Gastroesophageal sphincter (tissue), 4 donors: Measurements from ENCODE around the gene PDE1C. TPM values are rescaled to one million over a fixed set of nuclear protein-coding genes. Genes with fewer than 3 reads are reported as not detected.

Source experiments
- ATAC-seq: fragments of 150-250 bp; one replicate; pipeline ENCODE4 v1.9.1; 2016; ENCODE audit warnings: mild to moderate bottlenecking, moderate library complexity
- H3K27ac ChIP-seq, 4 donors: fragments of 200-600 bp; sonication (generic) in 3 of 4; 1 replicate in 3 of 4; 2 replicates in 1 of 4; pipeline ENCODE4 v1.5.1; 2016 to 2019
- H3K27me3 ChIP-seq: fragments of 200-600 bp; sonication (generic); one replicate; pipeline ENCODE4 v1.5.1; 2019
- H3K36me3 ChIP-seq, 2 donors: fragments of 200-600 bp; sonication (generic); one replicate each; pipeline ENCODE4 v1.5.1; 2019; ENCODE audit warnings: control low read depth in 1 of 2
- H3K4me1 ChIP-seq, 3 donors: fragments of 200-600 bp; sonication (generic); 1 replicate in 2 of 3; 2 replicates in 1 of 3; pipeline ENCODE4 v1.5.1; 2016 to 2019; ENCODE audit warnings: control low read depth in 2 of 3
- H3K4me3 ChIP-seq, 2 donors: fragments of 200-600 bp; sonication (generic); one replicate each; pipeline ENCODE4 v1.5.1; 2019; ENCODE audit warnings: mild to moderate bottlenecking in 1 of 2, moderate library complexity in 1 of 2
- H3K9me3 ChIP-seq, 3 donors: fragments of 200-600 bp; sonication (generic); one replicate each; pipeline ENCODE4 v1.5.1; 2017 to 2019; ENCODE audit warnings: control low read depth in 2 of 3
- EP300 ChIP-seq: sonication (generic); formaldehyde crosslinking; IDR thresholded peaks from one replicate; pipeline ENCODE4 v1.6.1; 2017; ENCODE audit warnings: antibody characterized with exemption, mild to moderate bottlenecking
- POLR2A ChIP-seq, 2 donors: fragments of 450-650 bp; IDR thresholded peaks; one replicate each; pipeline ENCODE4 v1.6.1; 2017; ENCODE audit warnings: antibody characterized with exemption in 2 of 2, mild to moderate bottlenecking in 2 of 2, moderate library complexity in 1 of 2
- POLR2AphosphoS5 ChIP-seq: sonication (generic); formaldehyde crosslinking; IDR thresholded peaks from one replicate; pipeline ENCODE4 v1.6.1; 2017; ENCODE audit warnings: antibody characterized with exemption
- WGBS, 2 donors: methylation state at CpG; one replicate each; pipeline ENCODE4 v1.1.5; 2018; ENCODE audit warnings: low coverage in 1 of 2; 5-methylcytosine and 5-hydroxymethylcytosine counted together
- total RNA-seq, 4 donors: library from RNA; depleted of rRNA; stranded (reverse); fragments of >200 nt; gene quantifications; one replicate each; pipeline ENCODE4 v1.1.0, GENCODE V29; 2016
- TF ChIP-seq, protein P1 (sequence below), 4 experiments: fragments of 200-600 bp in 2 of 4; fragments of 450-650 bp in 2 of 4; sonication (generic) in 1 of 4; IDR thresholded peaks; one replicate each; pipeline ENCODE4 v1.5.1; 2017 to 2019; ENCODE audit warnings: antibody characterized with exemption in 4 of 4, mild to moderate bottlenecking in 2 of 4, moderate library complexity in 2 of 4

The PDE1C gene
- total RNA-seq, 4 donors from 2014 or later: 17.2 to 28.8 (median 21.7) TPM

DNA sequence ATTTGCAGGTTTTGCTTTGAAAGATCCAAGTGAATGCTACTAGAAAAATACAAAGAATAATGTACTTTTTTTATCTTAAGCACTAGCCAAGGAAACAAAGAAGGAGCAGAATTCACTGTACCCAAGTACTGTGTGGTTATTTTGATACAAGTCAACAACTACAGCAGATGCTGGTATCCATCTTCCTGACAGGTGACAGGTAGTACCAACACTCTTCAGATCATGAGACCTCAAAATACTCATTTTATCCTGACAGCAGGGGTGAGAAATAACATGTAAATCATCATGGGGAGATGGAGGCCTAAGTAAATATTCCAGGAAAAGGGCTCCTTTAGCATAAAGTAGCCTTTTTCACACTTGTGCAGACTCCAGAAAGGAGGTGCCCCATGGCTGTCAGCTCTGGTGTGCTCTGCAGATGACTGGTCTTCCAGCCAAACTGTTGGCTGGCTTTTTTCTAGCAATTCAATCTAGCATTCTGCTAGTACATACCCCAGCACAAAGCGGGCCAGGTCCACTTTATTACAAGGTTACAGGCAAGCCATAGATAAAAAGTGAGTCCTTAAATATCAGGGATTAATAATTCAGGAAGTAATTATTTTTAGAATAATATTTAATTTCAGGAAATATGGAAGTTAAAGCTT lies 90.4 kb downstream of the PDE1C start:
- 53% methylated on average over 1 of the region's 1 CpG; no CpG with 5 or more reads in 1 of the 2 donors for WGBS, 2 donors
- H3K27me3 ChIP-seq: no peaks in the 10 kb centered on the region
- H3K9me3 ChIP-seq: no peaks in the 10 kb centered on the region
- no peak for ATAC-seq
- H3K27ac ChIP-seq: no peak overlapping the region
- H3K4me1 ChIP-seq: no peaks in the 10 kb centered on the region
- no peaks in the 10 kb centered on the region for H3K36me3 ChIP-seq
- TF ChIP-seq POLR2A (IDR thresholded peaks at IDR 0.05) (no peak), EP300 (no peak), POLR2AphosphoS5 (no peak)
- TF ChIP-seq, protein P1, sequence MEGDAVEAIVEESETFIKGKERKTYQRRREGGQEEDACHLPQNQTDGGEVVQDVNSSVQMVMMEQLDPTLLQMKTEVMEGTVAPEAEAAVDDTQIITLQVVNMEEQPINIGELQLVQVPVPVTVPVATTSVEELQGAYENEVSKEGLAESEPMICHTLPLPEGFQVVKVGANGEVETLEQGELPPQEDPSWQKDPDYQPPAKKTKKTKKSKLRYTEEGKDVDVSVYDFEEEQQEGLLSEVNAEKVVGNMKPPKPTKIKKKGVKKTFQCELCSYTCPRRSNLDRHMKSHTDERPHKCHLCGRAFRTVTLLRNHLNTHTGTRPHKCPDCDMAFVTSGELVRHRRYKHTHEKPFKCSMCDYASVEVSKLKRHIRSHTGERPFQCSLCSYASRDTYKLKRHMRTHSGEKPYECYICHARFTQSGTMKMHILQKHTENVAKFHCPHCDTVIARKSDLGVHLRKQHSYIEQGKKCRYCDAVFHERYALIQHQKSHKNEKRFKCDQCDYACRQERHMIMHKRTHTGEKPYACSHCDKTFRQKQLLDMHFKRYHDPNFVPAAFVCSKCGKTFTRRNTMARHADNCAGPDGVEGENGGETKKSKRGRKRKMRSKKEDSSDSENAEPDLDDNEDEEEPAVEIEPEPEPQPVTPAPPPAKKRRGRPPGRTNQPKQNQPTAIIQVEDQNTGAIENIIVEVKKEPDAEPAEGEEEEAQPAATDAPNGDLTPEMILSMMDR (IDR thresholded peaks at IDR 0.05): no peak
- no peak overlapping the region for H3K4me3 ChIP-seq

DNA sequence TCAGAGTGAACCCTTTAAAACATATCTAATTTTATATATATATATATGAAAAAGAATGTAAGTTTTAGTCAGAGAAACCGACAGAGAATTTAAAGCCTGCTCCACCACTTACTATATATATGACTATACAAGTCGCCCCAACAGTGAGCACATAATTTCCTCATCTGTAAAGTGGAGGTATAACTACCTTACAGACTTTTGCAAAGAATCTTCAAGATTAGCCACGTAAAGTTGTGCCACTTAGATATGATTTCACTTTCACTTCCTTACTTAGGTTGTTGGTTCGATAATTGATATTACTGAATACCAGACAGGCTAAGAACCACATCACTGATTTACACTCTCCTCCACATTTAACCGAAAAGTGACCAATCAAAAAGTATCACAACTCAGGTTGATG lies 94.7 kb downstream of the PDE1C start:
- Histone ChIP-seq H3K27ac (no peak overlapping the region), H3K36me3 (no peaks in the 10 kb centered on the region), H3K4me3 (no peak overlapping the region), H3K4me1 (no peaks in the 10 kb centered on the region), H3K27me3 (no peaks in the 10 kb centered on the region), H3K9me3 (no peaks in the 10 kb centered on the region)
- ATAC-seq: no peak
- TF ChIP-seq POLR2A (IDR thresholded peaks at IDR 0.05) (no peak), EP300 (no peak), POLR2AphosphoS5 (no peak)
- TF ChIP-seq, protein P1 (IDR thresholded peaks at IDR 0.05): no peak
- WGBS, 2 donors: 74 to 96% methylated on average over 5 of the region's 5 CpGs

DNA sequence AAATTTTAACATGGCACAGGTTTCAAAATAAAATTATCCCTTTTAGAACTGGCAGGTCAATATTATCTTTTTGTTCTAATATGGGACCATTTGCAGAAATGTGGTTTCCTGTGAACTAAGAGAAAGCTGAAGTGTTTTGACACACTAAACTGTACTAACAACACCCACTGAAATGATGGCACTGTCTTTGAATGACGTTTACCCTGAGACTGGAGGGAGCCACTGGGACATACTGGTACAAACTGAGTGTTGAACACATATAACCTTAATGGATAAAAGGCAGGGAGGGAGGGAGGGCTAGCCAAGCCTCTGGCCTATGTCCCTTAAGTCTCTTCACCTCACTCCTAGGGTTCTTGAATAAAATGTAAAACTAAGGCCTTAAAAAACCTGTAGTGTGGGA lies 95.9 kb downstream of the PDE1C start:
- WGBS, 2 donors: 25 to 43% methylated on average over 1 of the region's 1 CpG
- Histone ChIP-seq H3K36me3 (no peaks in the 10 kb centered on the region), H3K4me1 (no peaks in the 10 kb centered on the region), H3K27me3 (no peaks in the 10 kb centered on the region), H3K27ac (no peak overlapping the region), H3K9me3 (no peaks in the 10 kb centered on the region), H3K4me3 (no peak overlapping the region)
- no peak for ATAC-seq
- TF ChIP-seq, protein P1 (IDR thresholded peaks at IDR 0.05): no peak
- TF ChIP-seq EP300: no peak
- no peak for TF ChIP-seq POLR2A (IDR thresholded peaks at IDR 0.05)
- TF ChIP-seq POLR2AphosphoS5: no peak

DNA sequence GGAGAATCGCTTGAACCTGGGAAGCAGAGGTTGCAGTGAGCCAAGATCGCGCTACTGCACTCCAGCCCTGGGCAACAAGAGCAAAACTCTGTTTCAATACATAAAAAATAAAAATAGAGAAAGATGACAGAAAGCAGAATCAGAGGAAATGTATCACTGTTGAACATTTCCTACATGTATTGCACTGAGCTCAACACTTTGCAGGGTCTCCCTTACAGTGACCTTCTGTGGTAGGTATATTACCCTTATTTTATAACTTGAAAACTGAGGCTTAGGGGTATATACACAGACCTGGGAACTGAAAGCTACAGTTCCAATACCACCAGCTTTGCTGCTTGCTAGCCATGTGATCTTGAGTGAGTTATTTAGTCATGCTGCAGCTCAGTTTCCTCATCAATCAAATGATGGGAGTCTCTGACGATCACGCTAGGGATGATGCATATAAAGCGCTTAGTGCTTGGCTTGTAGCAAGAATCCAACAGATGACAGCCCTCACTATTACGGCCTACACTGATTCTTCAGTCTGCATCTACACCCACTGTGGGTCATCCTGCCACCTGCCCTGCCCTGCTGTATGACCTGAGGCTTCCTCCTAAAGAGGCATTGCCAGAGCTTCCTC lies 99.0 kb downstream of the PDE1C start:
- H3K27ac ChIP-seq: no peak overlapping the region
- H3K9me3 ChIP-seq: peaks cover 0 to 5% (median 0%) of the 10 kb centered on the region in 3 donors
- H3K27me3 ChIP-seq: no peaks in the 10 kb centered on the region
- TF ChIP-seq, protein P1 (IDR thresholded peaks at IDR 0.05): no peak
- TF ChIP-seq EP300: no peak
- ATAC-seq: no peak
- no peaks in the 10 kb centered on the region for H3K36me3 ChIP-seq
- WGBS, 2 donors: 69 to 100% methylated on average over 3 of the region's 7 CpGs
- H3K4me1 ChIP-seq: no peaks in the 10 kb centered on the region
- H3K4me3 ChIP-seq: no peak overlapping the region

DNA sequence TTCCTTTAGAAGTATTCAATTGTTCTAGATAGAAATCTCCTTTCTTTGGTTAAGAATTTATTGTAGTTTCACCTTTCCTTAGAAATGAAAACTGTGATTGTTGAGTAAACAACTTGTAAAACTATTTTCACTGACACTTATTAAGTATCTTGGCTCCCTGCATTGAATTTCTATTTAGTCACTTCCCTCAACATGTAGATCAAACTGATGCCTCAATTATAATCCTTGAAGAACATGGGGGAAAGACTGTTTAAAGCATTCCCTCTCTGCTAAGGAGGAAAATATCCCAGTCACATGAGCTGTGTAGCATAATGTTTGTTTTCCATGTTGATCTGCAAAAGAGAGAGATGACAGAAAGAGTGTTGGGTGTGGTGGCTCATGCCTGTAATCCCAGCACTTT lies 99.7 kb downstream of the PDE1C start:
- Histone ChIP-seq H3K36me3 (no peaks in the 10 kb centered on the region), H3K27me3 (no peaks in the 10 kb centered on the region), H3K4me3 (no peak overlapping the region), H3K4me1 (no peaks in the 10 kb centered on the region), H3K9me3 (peaks cover 0 to 5% (median 0%) of the 10 kb centered on the region in 3 donors), H3K27ac (no peak overlapping the region)
- TF ChIP-seq EP300 (no peak), POLR2AphosphoS5 (no peak), POLR2A (IDR thresholded peaks at IDR 0.05) (no peak)
- TF ChIP-seq, protein P1 (IDR thresholded peaks at IDR 0.05): no peak
- no peak for ATAC-seq
